Ascending aorta (tissue), 2 donors: ENCODE results near the gene NGDN. TPM values are rescaled to one million over a fixed set of nuclear protein-coding genes. Genes with fewer than 3 reads are reported as not detected.

Experiments used
- DNase-seq, 2 donors: peaks; one replicate each; pipeline ENCODE4 v3.0.0-alpha.2; 2019; ENCODE audit warnings: low spot score in 2 of 2
- H3K27ac ChIP-seq, 2 donors: fragments of 200-600 bp; sonication (generic); one replicate each; pipeline ENCODE4 v1.5.1; 2016 to 2017; ENCODE audit warnings: mild to moderate bottlenecking in 1 of 2
- H3K27me3 ChIP-seq: fragments of 200-600 bp; sonication (generic); one replicate; pipeline ENCODE4 v1.5.1; 2017
- H3K36me3 ChIP-seq, 2 donors: fragments of 200-600 bp; sonication (generic); one replicate each; pipeline ENCODE4 v1.5.1; 2016
- H3K4me1 ChIP-seq, 2 donors: fragments of 200-600 bp; sonication (generic); one replicate each; pipeline ENCODE4 v1.5.1; 2016 to 2017; ENCODE audit warnings: mild to moderate bottlenecking in 1 of 2
- H3K4me3 ChIP-seq, 2 donors: fragments of 200-600 bp; sonication (generic); one replicate each; pipeline ENCODE4 v1.5.1; 2016 to 2017; ENCODE audit warnings: mild to moderate bottlenecking in 1 of 2
- H3K9me3 ChIP-seq, 2 donors: fragments of 200-600 bp; sonication (generic); one replicate each; pipeline ENCODE4 v1.5.1; 2016
- intact Hi-C: fragments of 100-400 bp; cut with DNase I; formaldehyde crosslinking; loops from one replicate; pipeline ENCODE4 v1.15.1; 2023
- total RNA-seq: library from RNA; depleted of rRNA; stranded (reverse); fragments of >200 nt; gene quantifications from one replicate; pipeline ENCODE4 v1.1.0, GENCODE V29; 2016
- TF ChIP-seq, protein P1 (sequence below), 3 experiments: fragments of 200-600 bp in 2 of 3; fragments of 450-650 bp in 1 of 3; sonication (generic) in 2 of 3; IDR thresholded peaks; one replicate each; pipeline ENCODE4 v1.5.1; 2016 to 2019; ENCODE audit warnings: antibody characterized with exemption in 3 of 3, mild to moderate bottlenecking in 1 of 3, moderate library complexity in 1 of 3

Gene NGDN
- total RNA-seq, 1 donor from 2014 or later = 7.8 TPM

DNA sequence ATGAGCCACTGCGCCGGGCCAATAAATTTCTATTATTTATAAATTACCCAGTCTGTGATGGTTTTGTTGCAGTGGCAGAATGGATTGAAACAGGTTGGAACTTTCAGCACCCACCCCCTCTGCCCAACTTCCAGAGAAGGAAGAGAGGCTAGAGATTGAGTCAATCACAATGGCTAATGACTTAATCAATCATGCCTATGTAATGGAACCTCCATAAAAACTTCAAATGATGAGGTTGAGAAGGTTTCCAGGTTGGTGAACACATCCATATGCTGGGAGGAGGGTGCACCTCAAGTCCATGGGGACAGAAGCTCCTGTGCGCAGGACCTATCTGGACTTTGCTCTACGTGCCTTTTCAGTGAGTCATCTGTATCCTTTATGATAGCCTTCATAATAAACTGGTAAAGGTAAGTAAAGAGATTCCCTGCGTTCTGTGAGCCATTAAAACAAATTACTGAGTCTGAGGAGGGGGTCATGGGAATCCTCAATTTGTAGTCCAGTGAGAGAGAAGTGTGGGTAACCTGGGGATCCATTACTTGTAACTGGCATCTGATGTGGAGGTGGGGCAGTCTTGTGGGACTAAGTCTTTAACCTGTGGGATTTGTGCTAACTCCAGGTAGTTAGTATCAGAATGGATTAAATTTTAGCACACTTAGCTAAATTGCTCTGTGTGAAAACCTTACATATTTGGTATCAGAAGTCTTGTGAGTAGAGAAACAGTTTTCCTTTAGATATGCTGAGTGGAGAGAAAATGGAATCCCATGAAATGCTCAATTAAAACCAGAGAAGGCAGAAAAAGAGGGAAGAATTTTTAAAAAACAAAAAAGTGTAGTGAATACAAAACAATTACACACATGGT lies 11.7 kb upstream of the NGDN start:
- no peak for DNase-seq
- intact Hi-C loops = no loop called here
- Histone ChIP-seq H3K4me3 (no peak overlapping the region), H3K9me3 (no peaks in the 10 kb centered on the region), H3K36me3 (no peaks in the 10 kb centered on the region), H3K27me3 (no peaks in the 10 kb centered on the region), H3K4me1 (no peaks in the 10 kb centered on the region), H3K27ac (no peak overlapping the region)
- TF ChIP-seq, protein P1, sequence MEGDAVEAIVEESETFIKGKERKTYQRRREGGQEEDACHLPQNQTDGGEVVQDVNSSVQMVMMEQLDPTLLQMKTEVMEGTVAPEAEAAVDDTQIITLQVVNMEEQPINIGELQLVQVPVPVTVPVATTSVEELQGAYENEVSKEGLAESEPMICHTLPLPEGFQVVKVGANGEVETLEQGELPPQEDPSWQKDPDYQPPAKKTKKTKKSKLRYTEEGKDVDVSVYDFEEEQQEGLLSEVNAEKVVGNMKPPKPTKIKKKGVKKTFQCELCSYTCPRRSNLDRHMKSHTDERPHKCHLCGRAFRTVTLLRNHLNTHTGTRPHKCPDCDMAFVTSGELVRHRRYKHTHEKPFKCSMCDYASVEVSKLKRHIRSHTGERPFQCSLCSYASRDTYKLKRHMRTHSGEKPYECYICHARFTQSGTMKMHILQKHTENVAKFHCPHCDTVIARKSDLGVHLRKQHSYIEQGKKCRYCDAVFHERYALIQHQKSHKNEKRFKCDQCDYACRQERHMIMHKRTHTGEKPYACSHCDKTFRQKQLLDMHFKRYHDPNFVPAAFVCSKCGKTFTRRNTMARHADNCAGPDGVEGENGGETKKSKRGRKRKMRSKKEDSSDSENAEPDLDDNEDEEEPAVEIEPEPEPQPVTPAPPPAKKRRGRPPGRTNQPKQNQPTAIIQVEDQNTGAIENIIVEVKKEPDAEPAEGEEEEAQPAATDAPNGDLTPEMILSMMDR (IDR thresholded peaks at IDR 0.05) = no peak

DNA sequence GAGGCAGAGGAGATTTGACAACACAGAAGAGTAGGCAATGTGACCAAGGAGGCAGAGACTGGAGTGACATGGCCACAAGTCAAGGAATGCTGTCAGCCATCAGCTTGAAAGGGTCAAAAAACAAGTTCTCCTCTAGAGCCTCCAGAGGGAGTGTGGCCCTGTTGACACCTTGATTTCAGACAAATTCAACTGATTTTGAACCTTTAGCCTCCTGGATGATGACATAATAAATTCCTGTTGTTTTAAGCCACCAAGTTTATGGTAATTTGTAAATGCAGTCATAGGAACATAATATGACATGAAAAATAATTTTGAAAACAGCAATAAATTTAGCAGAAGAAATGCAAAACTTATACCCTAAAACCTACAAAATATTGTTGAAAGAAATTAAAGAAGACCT lies 8.5 kb upstream of the NGDN start:
- no peaks in the 10 kb centered on the region for H3K36me3 ChIP-seq
- no peaks in the 10 kb centered on the region for H3K9me3 ChIP-seq
- no peak overlapping the region for H3K4me3 ChIP-seq
- H3K27ac ChIP-seq = no peak overlapping the region
- no peak for DNase-seq
- intact Hi-C loops = no loop called here
- no peaks in the 10 kb centered on the region for H3K27me3 ChIP-seq
- TF ChIP-seq, protein P1 (IDR thresholded peaks at IDR 0.05) = no peak
- H3K4me1 ChIP-seq = no peaks in the 10 kb centered on the region

DNA sequence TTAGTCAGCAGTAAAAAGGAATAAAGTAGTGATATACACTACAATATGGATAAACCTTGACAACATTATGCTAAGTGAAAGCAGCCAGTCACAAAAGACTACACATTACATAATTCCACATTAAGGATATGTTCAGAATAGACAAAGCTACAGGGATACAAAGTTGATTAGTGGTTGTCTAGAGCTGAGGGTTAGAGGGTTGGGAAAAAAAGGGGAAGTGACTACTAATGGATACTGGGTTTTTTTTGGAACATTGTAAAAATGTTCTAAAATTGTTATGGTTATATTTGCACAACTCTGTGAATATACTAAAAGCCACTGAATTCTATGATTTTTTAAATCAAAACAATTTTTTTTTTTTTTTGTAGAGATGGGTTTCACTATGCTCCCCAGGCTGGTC lies 4.8 kb upstream of the NGDN start:
- no peaks in the 10 kb centered on the region for H3K9me3 ChIP-seq
- H3K4me3 ChIP-seq = no peak overlapping the region
- intact Hi-C loops = loop anchor here (5.0 kb wide), 2 partner anchors 97 to 537 kb away; partner anchors contain the start of genes EFS and PRMT5
- no peaks in the 10 kb centered on the region for H3K36me3 ChIP-seq
- no peak for DNase-seq
- no peak overlapping the region for H3K27ac ChIP-seq
- TF ChIP-seq, protein P1 (IDR thresholded peaks at IDR 0.05) = no peak
- H3K27me3 ChIP-seq = no peaks in the 10 kb centered on the region
- H3K4me1 ChIP-seq = no peaks in the 10 kb centered on the region

DNA sequence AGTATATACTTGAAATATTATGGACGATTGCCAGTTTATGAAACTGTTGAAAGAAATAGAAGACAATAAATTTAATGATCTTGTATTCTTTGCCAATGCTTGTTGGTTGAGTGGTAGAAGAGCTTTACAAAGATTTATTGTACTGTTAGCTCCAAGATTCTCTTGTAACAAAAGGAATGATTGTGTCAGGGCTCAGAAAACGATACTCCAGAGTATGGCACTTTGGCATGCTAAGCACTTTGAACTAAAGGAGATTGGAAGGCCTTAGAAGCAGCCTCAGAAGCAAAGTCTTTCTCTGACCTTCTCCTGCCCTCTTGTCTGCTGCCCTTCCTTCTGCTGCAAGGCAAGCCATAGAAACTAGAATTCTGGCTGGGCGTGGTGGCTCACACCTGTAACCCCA lies 4.2 kb upstream of the NGDN start:
- TF ChIP-seq, protein P1 (IDR thresholded peaks at IDR 0.05) = no peak
- no peaks in the 10 kb centered on the region for H3K9me3 ChIP-seq
- intact Hi-C loops = loop anchor here (5.0 kb wide), 2 partner anchors 98 to 538 kb away; partner anchors contain the start of genes EFS and PRMT5

DNA sequence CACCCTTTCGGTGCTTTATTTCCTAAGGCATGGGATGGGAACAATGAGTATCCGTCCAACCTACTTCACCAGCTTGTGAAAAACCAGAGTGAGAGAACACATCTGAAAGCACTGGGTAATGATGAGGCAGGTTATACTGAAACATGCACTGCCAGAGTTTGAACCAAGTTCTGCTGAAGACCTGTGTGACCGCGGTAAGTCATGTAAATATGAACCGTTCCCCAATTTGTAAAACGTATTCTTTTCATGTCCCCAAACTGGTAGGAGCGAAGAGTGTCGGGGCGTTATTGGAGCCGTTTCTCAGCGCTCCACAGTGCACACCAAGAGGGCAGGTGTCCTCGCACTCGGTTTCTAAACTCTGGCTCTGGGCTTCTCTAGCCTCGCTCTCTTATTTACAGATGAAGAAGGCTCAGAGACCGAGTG lies 788 bp upstream of the NGDN start:
- TF ChIP-seq, protein P1 (IDR thresholded peaks at IDR 0.05) = no peak
- Histone ChIP-seq H3K4me1 (peaks cover 0 to 7% of the 10 kb centered on the region in 2 donors), H3K36me3 (peaks cover 19 to 26% of the 10 kb centered on the region in 2 donors), H3K27me3 (no peaks in the 10 kb centered on the region), H3K9me3 (no peaks in the 10 kb centered on the region), H3K27ac (peak overlapping the region; percentile 71 to 81), H3K4me3 (peak overlapping the region; percentile 51 to 65)
- intact Hi-C loops = loop anchor here (1.0 to 5.0 kb wide), 5 partner anchors 88 to 541 kb away; partner anchors contain the start of genes EFS, PABPN1, PRMT5 and THTPA
- DNase-seq = no peak

More for the DNA sequence above, 4.2 kb upstream of the NGDN start:
- H3K36me3 ChIP-seq = no peaks in the 10 kb centered on the region
- no peak overlapping the region for H3K27ac ChIP-seq
- H3K4me1 ChIP-seq = peaks cover 0 to 5% of the 10 kb centered on the region in 2 donors
- no peaks in the 10 kb centered on the region for H3K27me3 ChIP-seq
- DNase-seq = no peak
- no peak overlapping the region for H3K4me3 ChIP-seq
